WTC11 (cell line): ENCODE results near the gene H1-8. TPM values are rescaled to one million over a fixed set of nuclear protein-coding genes. Genes with fewer than 3 reads are reported as not detected.

Experiments
- ATAC-seq: fragments of 200-7000 bp; cut with Tn5 transposase; 2 replicates; pipeline ENCODE4 v1.10.0; 2021; ENCODE audit warnings: mild to moderate bottlenecking, moderate library complexity
- CTCF ChIA-PET: fragments of 300-600 bp; sonication (Branson Sonifier 250); formaldehyde crosslinking; loops from one replicate; lab custom pipeline; 2021; ENCODE audit warnings: antibody characterized with exemption; lab: Charles Lee
- POLR2A ChIA-PET: fragments of 350-600 bp; sonication (Branson Sonifier 250); formaldehyde crosslinking; loops from one replicate; lab custom pipeline; 2021; ENCODE audit warnings: antibody characterized with exemption; lab: Charles Lee
- DNase-seq: peaks from one replicate; pipeline ENCODE4 v3.0.0; 2021; ENCODE audit warnings: low spot score
- H3K27ac Mint-ChIP-seq: 2 replicates; pipeline ENCODE4 v1.8.0; 2021; ENCODE audit warnings: mixed read lengths
- H3K27me3 Mint-ChIP-seq: 2 replicates; pipeline ENCODE4 v1.8.0; 2021; ENCODE audit warnings: low read depth, mild to moderate bottlenecking, moderate library complexity, mixed read lengths
- H3K36me3 Mint-ChIP-seq: 2 replicates; pipeline ENCODE4 v1.8.0; 2021; ENCODE audit warnings: mixed read lengths
- H3K4me1 Mint-ChIP-seq: 2 replicates; pipeline ENCODE4 v1.8.0; 2022; ENCODE audit warnings: mixed read lengths
- H3K4me3 Mint-ChIP-seq: 2 replicates; pipeline ENCODE4 v1.8.0; 2021; ENCODE audit warnings: mild to moderate bottlenecking, moderate library complexity, mixed read lengths
- H3K9me3 Mint-ChIP-seq: 2 replicates; pipeline ENCODE4 v1.8.0; 2021; ENCODE audit warnings: mixed read lengths
- ARID4B ChIP-seq: sonication (generic); formaldehyde crosslinking; IDR thresholded peaks from 2 replicates; pipeline ENCODE4 v1.8.0; 2023; ENCODE audit warnings: missing genetic modification reagents, mild to moderate bottlenecking, borderline replicate concordance
- ATF1 ChIP-seq: sonication (generic); formaldehyde crosslinking; IDR thresholded peaks from 2 replicates; pipeline ENCODE4 v1.8.1; 2023; ENCODE audit warnings: mild to moderate bottlenecking, moderate library complexity, missing genetic modification reagents
- ATF3 ChIP-seq: sonication (generic); formaldehyde crosslinking; conservative IDR thresholded peaks from 2 replicates; pipeline ENCODE4 v1.8.1; 2022; ENCODE audit warnings: mild to moderate bottlenecking, missing genetic modification reagents
- CDX4 ChIP-seq: fragments of 250-450 bp; sonication (Bioruptor Pico); IDR thresholded peaks from 2 replicates; pipeline ENCODE4 v1.9.0; 2021; ENCODE audit warnings: moderate library complexity, mild to moderate bottlenecking, inconsistent platforms, borderline replicate concordance
- CTCF ChIP-seq: fragments of 200-600 bp; IDR thresholded peaks from 2 replicates; pipeline ENCODE4 v1.8.0; 2022; ENCODE audit warnings: antibody characterized with exemption
- E2F5 ChIP-seq: sonication (generic); formaldehyde crosslinking; IDR thresholded peaks from 2 replicates; pipeline ENCODE4 v1.8.1; 2022; ENCODE audit warnings: mild to moderate bottlenecking, moderate library complexity, missing genetic modification reagents
- ELF4 ChIP-seq: sonication (generic); formaldehyde crosslinking; IDR thresholded peaks from 2 replicates; pipeline ENCODE4 v1.8.1; 2022; ENCODE audit warnings: low read depth, mild to moderate bottlenecking, moderate library complexity, missing genetic modification reagents
- FOXJ3 ChIP-seq: sonication (generic); formaldehyde crosslinking; IDR thresholded peaks from 2 replicates; pipeline ENCODE4 v1.9.0; 2021; ENCODE audit warnings: missing genetic modification reagents, mild to moderate bottlenecking, borderline replicate concordance
- MYBL2 ChIP-seq: sonication (generic); formaldehyde crosslinking; IDR thresholded peaks from 2 replicates; pipeline ENCODE4 v1.8.1; 2023; ENCODE audit warnings: mild to moderate bottlenecking, moderate library complexity, missing genetic modification reagents
- NFATC4 ChIP-seq: fragments of 250-450 bp; sonication (Bioruptor Pico); IDR thresholded peaks from 2 replicates; pipeline ENCODE4 v1.9.0; 2021; ENCODE audit warnings: mild to moderate bottlenecking
- NFE2L1 ChIP-seq: sonication (generic); formaldehyde crosslinking; IDR thresholded peaks from 2 replicates; pipeline ENCODE4 v1.8.1; 2023; ENCODE audit warnings: missing genetic modification reagents
- NR1H2 ChIP-seq: sonication (generic); formaldehyde crosslinking; IDR thresholded peaks from 2 replicates; pipeline ENCODE4 v1.9.0; 2021; ENCODE audit warnings: mild to moderate bottlenecking, moderate library complexity, missing genetic modification reagents
- NR3C1 ChIP-seq: sonication (generic); formaldehyde crosslinking; conservative IDR thresholded peaks from 2 replicates; pipeline ENCODE4 v1.8.1; 2023; ENCODE audit warnings: low read depth, mild to moderate bottlenecking, missing genetic modification reagents
- PREB ChIP-seq: sonication (generic); formaldehyde crosslinking; IDR thresholded peaks from 2 replicates; pipeline ENCODE4 v1.8.1; 2022; ENCODE audit warnings: mild to moderate bottlenecking, missing genetic modification reagents, moderate library complexity, borderline replicate concordance
- TP53 ChIP-seq: sonication (generic); formaldehyde crosslinking; IDR thresholded peaks from 2 replicates; pipeline ENCODE4 v1.8.1; 2023; ENCODE audit warnings: mild to moderate bottlenecking, missing genetic modification reagents
- ZNF281 ChIP-seq: sonication (generic); formaldehyde crosslinking; IDR thresholded peaks from 2 replicates; pipeline ENCODE4 v1.8.0; 2023; ENCODE audit warnings: mild to moderate bottlenecking, missing genetic modification reagents
- ZNF317 ChIP-seq: sonication (generic); formaldehyde crosslinking; IDR thresholded peaks from 2 replicates; pipeline ENCODE4 v1.8.1; 2023; ENCODE audit warnings: low read depth, mild to moderate bottlenecking, moderate library complexity, missing genetic modification reagents, borderline replicate concordance
- ZNF396 ChIP-seq: fragments of 250-450 bp; sonication (Bioruptor Pico); IDR thresholded peaks from 2 replicates; pipeline ENCODE4 v1.8.0; 2021; ENCODE audit warnings: mild to moderate bottlenecking, moderate library complexity, borderline replicate concordance
- ZNF512 ChIP-seq: sonication (generic); formaldehyde crosslinking; IDR thresholded peaks from 2 replicates; pipeline ENCODE4 v1.8.1; 2022; ENCODE audit warnings: missing genetic modification reagents, borderline replicate concordance
- ZNF671 ChIP-seq: fragments of 250-450 bp; sonication (Bioruptor Pico); IDR thresholded peaks from 2 replicates; pipeline ENCODE4 v1.8.0; 2021; ENCODE audit warnings: mild to moderate bottlenecking
- total RNA-seq: library from RNA; stranded (reverse); gene quantifications from 3 replicates; pipeline ENCODE4 v1.2.3, GENCODE V29; 2021

Gene H1-8
- total RNA-seq, 1 experiment from 2014 or later, result not detected

GRCh38 chr3:129519449-129519848 is 23.5 kb upstream of the H1-8 start (continued):
- TF ChIP-seq ZNF512 (CRISPR knock-in tag) (no peak), ZNF671 (CRISPR knock-in tag) (no peak)

GRCh38 chr3:129519896-129520715 is 22.9 kb upstream of the H1-8 start:
- CTCF ChIA-PET, result no interaction called here
- Mint-ChIP-seq H3K9me3 (no peaks in the 10 kb centered on the region), H3K27ac (no peak overlapping the region), H3K4me1 (0 out of 2 replicates have a peak, but pooled peaks cover 2% of the 10 kb centered on the region), H3K4me3 (no peak overlapping the region), H3K27me3 (no peaks in the 10 kb centered on the region), H3K36me3 (no peaks in the 10 kb centered on the region; the same call in 1 of the 2 replicates)
- ATAC-seq (no peak), DNase-seq (no peak)
- POLR2A ChIA-PET, result interaction anchor here (0.6 kb wide), 1 partner anchor 392 kb away, joined by 3 read pairs; no protein-coding TSS in a partner anchor
- TF ChIP-seq PREB (CRISPR knock-in tag) (no peak), NFE2L1 (CRISPR knock-in tag) (no peak), TP53 (no peak), CTCF (no peak), ELF4 (CRISPR knock-in tag) (no peak), E2F5 (CRISPR knock-in tag) (no peak), FOXJ3 (no peak), ARID4B (no peak), NR3C1 (no peak), NFATC4 (no peak), ZNF281 (CRISPR knock-in tag) (no peak), CDX4 (CRISPR knock-in tag) (no peak), ZNF396 (CRISPR knock-in tag) (no peak), ZNF317 (CRISPR knock-in tag) (no peak), MYBL2 (CRISPR knock-in tag) (no peak), NR1H2 (CRISPR knock-in tag) (no peak), ATF3 (no peak), ATF1 (CRISPR knock-in tag) (no peak)
- TF ChIP-seq, all 79 proteins: peak for 0
